ENCODE measurements around the gene TNNI3K. TPM values are rescaled to one million over a fixed set of nuclear protein-coding genes. Genes with fewer than 3 reads are reported as not detected.

The TNNI3K gene
- polyA plus RNA-seq, 1 of the 3 experiments (the other 2 are of a cell fraction) = 0.31 TPM

GRCh38 chr1:74432325-74432724 is 197.1 kb downstream of the TNNI3K start:
- TF ChIP-seq RXRA (IDR thresholded peaks at IDR 0.05; ENCODE audit: borderline replicate concordance, low read depth) (no peak), MAX (IDR thresholded peaks at IDR 0.05; ENCODE audit: low read depth) (no peak), EZH2phosphoT487 (IDR thresholded peaks at IDR 0.05; ENCODE audit: borderline replicate concordance, low read depth) (no peak), SMC3 (IDR thresholded peaks at IDR 0.05; ENCODE audit: low read depth, low read length) (no peak), IRF3 (IDR thresholded peaks at IDR 0.05; ENCODE audit: low read depth, low read length) (no peak), FOSL2 (IDR thresholded peaks at IDR 0.05; ENCODE audit: borderline replicate concordance, low read depth) (no peak), CTCF (IDR thresholded peaks at IDR 0.05) (no peak), RAD21 (IDR thresholded peaks at IDR 0.05; ENCODE audit: low read length) (no peak), FOXM1 (IDR thresholded peaks at IDR 0.05; ENCODE audit: low read depth) (no peak), YY1 (IDR thresholded peaks at IDR 0.05; ENCODE audit: low read depth) (no peak), MXI1 (IDR thresholded peaks at IDR 0.05; ENCODE audit: low read depth, low read length) (no peak), GATA2 (CRISPR knock-in tag; IDR thresholded peaks at IDR 0.05) (no peak), FOXJ3 (CRISPR knock-in tag; IDR thresholded peaks at IDR 0.05) (no peak), PBX3 (IDR thresholded peaks at IDR 0.05) (no peak), TCF12 (IDR thresholded peaks at IDR 0.05) (no peak), NFIC (IDR thresholded peaks at IDR 0.05; ENCODE audit: borderline replicate concordance) (no peak), NRF1 (IDR thresholded peaks at IDR 0.05; ENCODE audit: low read depth, low read length) (no peak), TEAD4 (IDR thresholded peaks at IDR 0.05; ENCODE audit: borderline replicate concordance, insufficient read depth) (no peak), GABPA (IDR thresholded peaks at IDR 0.05; ENCODE audit: low read depth) (no peak), SIN3A (IDR thresholded peaks at IDR 0.05; ENCODE audit: borderline replicate concordance, low read depth, low read length) (no peak)
- H2AFZ ChIP-seq (ENCODE audit: low read depth) = no peak overlapping the region
- ChIA-PET POLR2A (no interaction called here), CTCF (interaction anchor here (0.7 kb wide), 1 partner anchor 257 kb away, joined by 4 read pairs; no protein-coding TSS in a partner anchor)
- no peak overlapping the region for H3K27ac ChIP-seq (ENCODE audit: low read depth in 2 of 2, low read length in 1 of 2)
- no peaks in the 10 kb centered on the region for H3K9me3 ChIP-seq
- H3K79me2 ChIP-seq (ENCODE audit: insufficient read depth) = no peaks in the 10 kb centered on the region
- H3K9me2 ChIP-seq = no peaks in the 10 kb centered on the region
- 4% methylated on average over 1 of the region's 1 CpG for WGBS (ENCODE audit: low lambda C conversion rate)
- peaks cover 0 to 6% of the 10 kb centered on the region in 2 experiments; a peak in 2 of 4 replicates for H3K4me1 ChIP-seq (ENCODE audit: control insufficient read depth in 1 of 2, insufficient read depth in 2 of 2, low read depth in 1 of 2, low read length in 1 of 2)
- no peak for DNase-seq
- H3K4me2 ChIP-seq = no peak overlapping the region
- no peaks in the 10 kb centered on the region for H3K36me3 ChIP-seq (replicated peaks in 1 of 2; ENCODE audit: control insufficient read depth in 1 of 2, insufficient read depth in 2 of 2, low read length in 1 of 2)
- no peaks in the 10 kb centered on the region for H3F3A ChIP-seq (replicated peaks; ENCODE audit: insufficient read depth)
- no peaks in the 10 kb centered on the region for H4K20me1 ChIP-seq (ENCODE audit: insufficient read depth)
- H3K27me3 ChIP-seq (ENCODE audit: insufficient read depth) = no peaks in the 10 kb centered on the region
- H3K4me3 ChIP-seq (ENCODE audit: low read depth in 2 of 2, low read length in 1 of 2) = no peak overlapping the region
- no peak overlapping the region for H3K9ac ChIP-seq

All from SK-N-SH (cell line).